Panc1 (cell line): ENCODE data around the gene TRIM10. TPM values are rescaled to one million over a fixed set of nuclear protein-coding genes. Genes with fewer than 3 reads are reported as not detected.

ENCODE experiments used
- ATAC-seq: fragments of 200-7000 bp; cut with Tn5 transposase; 2 replicates; pipeline ENCODE4 v1.9.1; 2020; ENCODE audit warnings: mild to moderate bottlenecking, moderate library complexity
- BruUV-seq: library from RNA; stranded (reverse); fragments of 400-500 nt; replicated peaks from 2 replicates; lab custom pipeline; 2021; lab: Mats Ljungman, UMichigan
- CTCF ChIA-PET: fragments of 300-600 bp; sonication (Branson Sonifier 250); formaldehyde crosslinking; loops from one replicate; lab custom pipeline; 2022; ENCODE audit warnings: antibody characterized with exemption; lab: Charles Lee
- POLR2A ChIA-PET: fragments of 300-600 bp; sonication (Branson Sonifier 250); formaldehyde crosslinking; loops from one replicate; lab custom pipeline; 2022; ENCODE audit warnings: antibody characterized with exemption; lab: Charles Lee
- DNase-seq: peaks from one replicate; pipeline ENCODE4 v3.0.0-alpha.2; 2010; ENCODE audit warnings: low read depth, low spot score
- H3K27ac ChIP-seq: 2 replicates; pipeline ENCODE4 v1.5.1; 2011; ENCODE audit warnings: mild to moderate bottlenecking, low read length, inconsistent platforms
- H3K27me3 ChIP-seq: fragments of 200-500 bp; sonication (Bioruptor generic); 2 replicates; pipeline ENCODE4 v1.6.0; 2014; ENCODE audit warnings: low read length, inconsistent platforms; ENCODE audit not compliant: control insufficient read depth, insufficient read depth
- H3K36me3 ChIP-seq: fragments of 200-500 bp; sonication (Bioruptor generic); 2 replicates; pipeline ENCODE4 v1.5.1; 2014; ENCODE audit warnings: inconsistent platforms, mild to moderate bottlenecking, low read length, moderate library complexity; ENCODE audit not compliant: control insufficient read depth, insufficient read depth
- H3K4me1 ChIP-seq: 2 replicates; pipeline ENCODE4 v1.5.1; 2011; ENCODE audit warnings: inconsistent platforms, mild to moderate bottlenecking, low read length, moderate library complexity; ENCODE audit not compliant: control insufficient read depth, insufficient read depth
- H3K4me3 ChIP-seq, 2 experiments: 2 replicates each; pipeline ENCODE4 v1.5.1; 2011 to 2012; ENCODE audit warnings: low read depth in 2 of 2, low read length in 2 of 2, mild to moderate bottlenecking in 2 of 2, inconsistent platforms in 1 of 2, moderate library complexity in 1 of 2
- H3K9me3 ChIP-seq: fragments of 200-500 bp; sonication (Bioruptor generic); 2 replicates; pipeline ENCODE4 v1.5.1; 2014; ENCODE audit warnings: low read depth, mild to moderate bottlenecking, inconsistent platforms, low read length, moderate library complexity; ENCODE audit not compliant: control insufficient read depth, insufficient read depth
- POLR2AphosphoS5 ChIP-seq: IDR thresholded peaks from 2 replicates; pipeline ENCODE4 v1.6.1; 2012; ENCODE audit warnings: mild to moderate bottlenecking, low read depth, low read length, moderate library complexity
- SIN3A ChIP-seq: IDR thresholded peaks from 2 replicates; pipeline ENCODE4 v1.6.1; 2012; ENCODE audit warnings: low read depth, mild to moderate bottlenecking, low read length, moderate library complexity, borderline replicate concordance; ENCODE audit not compliant: insufficient read depth
- TCF7L2 ChIP-seq: IDR thresholded peaks from 2 replicates; pipeline ENCODE4 v1.6.1; 2011; ENCODE audit warnings: mild to moderate bottlenecking, low read depth, low read length, inconsistent platforms
- in situ Hi-C: cut with HindIII; loops from 2 replicates; pipeline ENCODE4 v1.10.0; 2016; ENCODE audit warnings: low sequenced_read_pairs, low pct_unique_long_range_greater_than_20kb
- intact Hi-C: fragments of 100-400 bp; cut with micrococcal nuclease; formaldehyde crosslinking; loops from one replicate; pipeline ENCODE4 v1.10.0; 2022; ENCODE audit not compliant: unreplicated experiment
- total RNA-seq: library from RNA; stranded (reverse); gene quantifications from one replicate; pipeline ENCODE4 v1.2.1, GENCODE V29; 2021; ENCODE audit not compliant: unreplicated experiment
- TF ChIP-seq, protein P1 (sequence below), 2 experiments: IDR thresholded peaks; 2 replicates each; pipeline ENCODE4 v1.6.1; 2011 to 2012; ENCODE audit warnings: low read depth in 2 of 2, control low read depth in 1 of 2, low read length in 1 of 2, mild to moderate bottlenecking in 1 of 2, moderate library complexity in 1 of 2; ENCODE audit not compliant: insufficient read depth in 1 of 2
- TF ChIP-seq, protein P2 (sequence below): fragments of 450-650 bp; IDR thresholded peaks from 2 replicates; pipeline ENCODE4 v1.5.1; 2017; ENCODE audit warnings: mild to moderate bottlenecking

The TRIM10 gene
- total RNA-seq, 1 experiment from 2014 or later, result not detected

- CTCF ChIA-PET, result interaction anchor here (0.6 kb wide), 1 partner anchor 529 kb away, joined by 3 read pairs; no protein-coding TSS in a partner anchor
Measured at GRCh38 chr6:30147096-30147495, 13.9 kb downstream of the TRIM10 start.

DNA sequence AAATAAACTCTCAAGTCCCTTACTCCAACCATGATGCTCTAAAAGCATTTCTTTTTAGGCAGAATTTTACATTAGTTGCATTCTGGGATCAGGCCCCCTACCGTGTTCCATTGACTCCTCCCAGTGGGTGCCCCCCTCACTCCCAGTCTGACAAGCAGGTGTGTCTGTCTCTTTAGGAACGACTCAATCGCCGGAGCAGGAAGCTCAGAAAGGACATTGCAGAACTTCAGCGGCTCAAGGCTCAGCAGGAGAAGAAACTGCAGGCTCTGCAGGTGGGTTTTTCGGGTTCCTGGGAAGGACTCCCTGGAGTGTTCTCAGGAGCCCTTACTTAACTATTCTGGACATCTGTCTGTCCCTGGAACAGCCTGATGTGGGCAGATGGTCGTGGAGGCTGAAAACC lies 15.2 kb downstream of the TRIM10 start:
- TF ChIP-seq POLR2AphosphoS5 (no peak), TCF7L2 (no peak), SIN3A (no peak)
- TF ChIP-seq, protein P1, sequence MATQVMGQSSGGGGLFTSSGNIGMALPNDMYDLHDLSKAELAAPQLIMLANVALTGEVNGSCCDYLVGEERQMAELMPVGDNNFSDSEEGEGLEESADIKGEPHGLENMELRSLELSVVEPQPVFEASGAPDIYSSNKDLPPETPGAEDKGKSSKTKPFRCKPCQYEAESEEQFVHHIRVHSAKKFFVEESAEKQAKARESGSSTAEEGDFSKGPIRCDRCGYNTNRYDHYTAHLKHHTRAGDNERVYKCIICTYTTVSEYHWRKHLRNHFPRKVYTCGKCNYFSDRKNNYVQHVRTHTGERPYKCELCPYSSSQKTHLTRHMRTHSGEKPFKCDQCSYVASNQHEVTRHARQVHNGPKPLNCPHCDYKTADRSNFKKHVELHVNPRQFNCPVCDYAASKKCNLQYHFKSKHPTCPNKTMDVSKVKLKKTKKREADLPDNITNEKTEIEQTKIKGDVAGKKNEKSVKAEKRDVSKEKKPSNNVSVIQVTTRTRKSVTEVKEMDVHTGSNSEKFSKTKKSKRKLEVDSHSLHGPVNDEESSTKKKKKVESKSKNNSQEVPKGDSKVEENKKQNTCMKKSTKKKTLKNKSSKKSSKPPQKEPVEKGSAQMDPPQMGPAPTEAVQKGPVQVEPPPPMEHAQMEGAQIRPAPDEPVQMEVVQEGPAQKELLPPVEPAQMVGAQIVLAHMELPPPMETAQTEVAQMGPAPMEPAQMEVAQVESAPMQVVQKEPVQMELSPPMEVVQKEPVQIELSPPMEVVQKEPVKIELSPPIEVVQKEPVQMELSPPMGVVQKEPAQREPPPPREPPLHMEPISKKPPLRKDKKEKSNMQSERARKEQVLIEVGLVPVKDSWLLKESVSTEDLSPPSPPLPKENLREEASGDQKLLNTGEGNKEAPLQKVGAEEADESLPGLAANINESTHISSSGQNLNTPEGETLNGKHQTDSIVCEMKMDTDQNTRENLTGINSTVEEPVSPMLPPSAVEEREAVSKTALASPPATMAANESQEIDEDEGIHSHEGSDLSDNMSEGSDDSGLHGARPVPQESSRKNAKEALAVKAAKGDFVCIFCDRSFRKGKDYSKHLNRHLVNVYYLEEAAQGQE (IDR thresholded peaks at IDR 0.05; ENCODE audit: insufficient read depth in 1 of 2, low read depth in 2 of 2, low read length in 1 of 2), result no peak
- TF ChIP-seq, protein P2, sequence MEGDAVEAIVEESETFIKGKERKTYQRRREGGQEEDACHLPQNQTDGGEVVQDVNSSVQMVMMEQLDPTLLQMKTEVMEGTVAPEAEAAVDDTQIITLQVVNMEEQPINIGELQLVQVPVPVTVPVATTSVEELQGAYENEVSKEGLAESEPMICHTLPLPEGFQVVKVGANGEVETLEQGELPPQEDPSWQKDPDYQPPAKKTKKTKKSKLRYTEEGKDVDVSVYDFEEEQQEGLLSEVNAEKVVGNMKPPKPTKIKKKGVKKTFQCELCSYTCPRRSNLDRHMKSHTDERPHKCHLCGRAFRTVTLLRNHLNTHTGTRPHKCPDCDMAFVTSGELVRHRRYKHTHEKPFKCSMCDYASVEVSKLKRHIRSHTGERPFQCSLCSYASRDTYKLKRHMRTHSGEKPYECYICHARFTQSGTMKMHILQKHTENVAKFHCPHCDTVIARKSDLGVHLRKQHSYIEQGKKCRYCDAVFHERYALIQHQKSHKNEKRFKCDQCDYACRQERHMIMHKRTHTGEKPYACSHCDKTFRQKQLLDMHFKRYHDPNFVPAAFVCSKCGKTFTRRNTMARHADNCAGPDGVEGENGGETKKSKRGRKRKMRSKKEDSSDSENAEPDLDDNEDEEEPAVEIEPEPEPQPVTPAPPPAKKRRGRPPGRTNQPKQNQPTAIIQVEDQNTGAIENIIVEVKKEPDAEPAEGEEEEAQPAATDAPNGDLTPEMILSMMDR, result no peak
- Histone ChIP-seq H3K27ac (no peak overlapping the region), H3K4me3 (no peak overlapping the region), H3K4me1 (no peaks in the 10 kb centered on the region), H3K36me3 (no peaks in the 10 kb centered on the region), H3K27me3 (peaks cover 13% of the 10 kb centered on the region), H3K9me3 (no peaks in the 10 kb centered on the region)
- ATAC-seq, result no peak
- CTCF ChIA-PET, result no interaction called here
- no TSS peak for BruUV-seq
- intact Hi-C loops, result no loop called here
- in situ Hi-C loops, result no loop called here
- POLR2A ChIA-PET, result no interaction called here
- no peak for DNase-seq

More at GRCh38 chr6:30147096-30147495, 13.9 kb downstream of the TRIM10 start:
- POLR2A ChIA-PET, result no interaction called here
- H3K4me3 ChIP-seq, result no peak overlapping the region
- DNase-seq (no peak), ATAC-seq (no peak)
- H3K36me3 ChIP-seq, result no peaks in the 10 kb centered on the region
- in situ Hi-C loops (no loop called here), intact Hi-C loops (no loop called here)
- peaks cover 8% of the 10 kb centered on the region for H3K27me3 ChIP-seq
- no peak overlapping the region for H3K27ac ChIP-seq
- no peaks in the 10 kb centered on the region for H3K4me1 ChIP-seq
- TF ChIP-seq, protein P2, result no peak
- TF ChIP-seq, protein P1 (IDR thresholded peaks at IDR 0.05; ENCODE audit: insufficient read depth in 1 of 2, low read depth in 2 of 2, low read length in 1 of 2), result no peak
- no peaks in the 10 kb centered on the region for H3K9me3 ChIP-seq
- BruUV-seq, result no TSS peak
